ENCODE results near the gene LIMCH1. TPM values are rescaled to one million over a fixed set of nuclear protein-coding genes. Genes with fewer than 3 reads are reported as not detected.

Gene LIMCH1
- total and polyA plus RNA-seq, 2 of the 8 experiments (the other 6 are each of a cell fraction or from before 2014, with no cell fraction given) = 2.7 to 3.0 TPM

- no peak for TF ChIP-seq KDM4A (IDR thresholded peaks at IDR 0.05; ENCODE audit: low read depth, low read length, severe bottlenecking)
- TF ChIP-seq SIRT6 (IDR thresholded peaks at IDR 0.05; ENCODE audit: low read length) = no peak
These were observed 75.4 kb downstream of the LIMCH1 start (continued) for GRCh38 chr4:41613386-41613785.
